B cell (primary cell): Measurements from ENCODE around the gene ZSWIM9. TPM values are rescaled to one million over a fixed set of nuclear protein-coding genes. Genes with fewer than 3 reads are reported as not detected.

Experiments
- ATAC-seq: fragments of 200-7000 bp; cut with Tn5 transposase; one replicate; pipeline ENCODE4 v1.10.0; 2021; ENCODE audit warnings: low read depth, mild to moderate bottlenecking, moderate number of reproducible peaks, moderate library complexity
- CTCF ChIA-PET: fragments of 350-600 bp; sonication (Branson Sonifier 250); formaldehyde crosslinking; loops from one replicate; lab custom pipeline; 2021; ENCODE audit warnings: antibody characterized with exemption, inconsistent platforms; lab: Charles Lee
- POLR2A ChIA-PET: fragments of 350-600 bp; sonication (Branson Sonifier 250); formaldehyde crosslinking; loops from one replicate; lab custom pipeline; 2021; ENCODE audit warnings: antibody characterized with exemption; lab: Charles Lee
- DNase-seq: peaks from one replicate; pipeline ENCODE4 v3.0.0; 2013
- H2AFZ ChIP-seq: 2 replicates; pipeline ENCODE4 v1.6.1; 2012; ENCODE audit warnings: mild to moderate bottlenecking, low read depth, low read length; ENCODE audit not compliant: insufficient read depth, poor library complexity, severe bottlenecking
- H3K27ac ChIP-seq, 2 donors: 1 replicate in 1 of 2; 2 replicates in 1 of 2; pipeline ENCODE4 v1.5.1; 2012 to 2013; ENCODE audit warnings: low read length in 2 of 2, mild to moderate bottlenecking in 2 of 2, moderate library complexity in 1 of 2
- H3K27me3 ChIP-seq, 4 experiments: fragments of 200-600 bp in 1 of 4; sonication (generic) in 1 of 4; replicated peaks in 1 of 4; 1 replicate in 2 of 4; 2 replicates in 2 of 4; pipeline versions ENCODE4 v1.6.1 to v1.7.0; 2013 to 2016; ENCODE audit warnings: low read length in 3 of 4, mild to moderate bottlenecking in 2 of 4, mixed read lengths in 1 of 4, moderate library complexity in 1 of 4; ENCODE audit not compliant: insufficient read depth in 4 of 4, control insufficient read depth in 3 of 4; ENCODE audit errors: control extremely low read depth in 1 of 4
- H3K36me3 ChIP-seq, 2 experiments: replicated peaks in 1 of 2; 1 replicate in 1 of 2; 2 replicates in 1 of 2; pipeline versions ENCODE4 v1.6.1 to v1.7.1; 2013; ENCODE audit warnings: low read length in 1 of 2; ENCODE audit not compliant: insufficient read depth in 2 of 2, control insufficient read depth in 1 of 2; ENCODE audit errors: control extremely low read depth in 1 of 2, extremely low read depth in 1 of 2
- H3K4me1 ChIP-seq, 2 donors: fragments of 200-600 bp in 1 of 2; sonication (generic) in 1 of 2; 1 replicate in 1 of 2; 2 replicates in 1 of 2; pipeline versions ENCODE4 v1.5.1 to v1.6.1; 2013 to 2017; ENCODE audit warnings: low read length in 2 of 2; ENCODE audit not compliant: control insufficient read depth in 2 of 2, insufficient read depth in 2 of 2
- H3K4me2 ChIP-seq: replicated peaks from 2 replicates; pipeline ENCODE3; 2012; ENCODE audit warnings: mild to moderate bottlenecking, low read depth, low read length; ENCODE audit not compliant: poor library complexity, severe bottlenecking
- H3K4me3 ChIP-seq, 5 experiments: fragments of 200-600 bp in 1 of 5; sonication (generic) in 1 of 5; 1 replicate in 3 of 5; 2 replicates in 2 of 5; pipeline versions ENCODE4 v1.5.1 to v1.7.0; 2011 to 2016; ENCODE audit warnings: low read length in 4 of 5, mild to moderate bottlenecking in 4 of 5, low read depth in 2 of 5, control low read depth in 1 of 5, moderate library complexity in 1 of 5; ENCODE audit not compliant: insufficient read depth in 1 of 5; ENCODE audit errors: control extremely low read depth in 1 of 5, extremely low read depth in 1 of 5
- H3K79me2 ChIP-seq: fragments of 200-600 bp; sonication (generic); one replicate; pipeline ENCODE4 v1.6.0; 2016; ENCODE audit warnings: low read length; ENCODE audit not compliant: control insufficient read depth, insufficient read depth
- H3K9ac ChIP-seq: fragments of 200-600 bp; sonication (generic); 2 replicates; pipeline ENCODE4 v1.6.1; 2017; ENCODE audit warnings: mild to moderate bottlenecking, low read length, moderate library complexity
- H3K9me3 ChIP-seq, 3 donors: one replicate each; pipeline versions ENCODE4 v1.6.1 to v1.7.1; 2013; ENCODE audit warnings: low read length in 2 of 3; ENCODE audit not compliant: control insufficient read depth in 2 of 3, insufficient read depth in 1 of 3; ENCODE audit errors: control extremely low read depth in 1 of 3
- H4K20me1 ChIP-seq: 2 replicates; pipeline ENCODE4 v1.6.0; 2012; ENCODE audit warnings: mild to moderate bottlenecking, low read length; ENCODE audit not compliant: insufficient read depth, control insufficient read depth, poor library complexity, severe bottlenecking
- H3K27ac Mint-ChIP-seq: one replicate; pipeline ENCODE4 v1.8.0; 2021; ENCODE audit warnings: mixed read lengths
- H3K27me3 Mint-ChIP-seq: one replicate; pipeline ENCODE4 v1.8.0; 2021; ENCODE audit warnings: mixed read lengths
- H3K4me1 Mint-ChIP-seq: one replicate; pipeline ENCODE4 v1.8.0; 2021; ENCODE audit warnings: mixed read lengths
- H3K4me3 Mint-ChIP-seq: one replicate; pipeline ENCODE4 v1.8.0; 2021; ENCODE audit warnings: mixed read lengths
- H3K9me3 Mint-ChIP-seq: one replicate; pipeline ENCODE4 v1.8.0; 2022; ENCODE audit warnings: mixed read lengths; ENCODE audit not compliant: insufficient read depth
- EZH2 ChIP-seq: IDR thresholded peaks from 2 replicates; pipeline ENCODE4 v1.6.1; 2012; ENCODE audit warnings: borderline replicate concordance, low read depth, mild to moderate bottlenecking, moderate library complexity, low read length; ENCODE audit not compliant: insufficient read depth, poor library complexity, severe bottlenecking
- WGBS: methylation state at CpG from one replicate; pipeline ENCODE4 v1.1.5; 2013; ENCODE audit warnings: missing lambda C conversion rate; ENCODE audit not compliant: insufficient coverage; 5-methylcytosine and 5-hydroxymethylcytosine counted together
- intact Hi-C: fragments of 100-400 bp; cut with micrococcal nuclease; formaldehyde crosslinking; loops from one replicate; pipeline ENCODE4 v1.10.0; 2022
- polyA plus RNA-seq: library from polyadenylated mRNA; depleted of rRNA; stranded (reverse); fragments of >200 nt; gene quantifications from 2 replicates; pipeline ENCODE4 v1.2.3, GENCODE V29; 2012
- total RNA-seq, 2 donors: library from RNA; stranded (reverse); fragments of 120-200 nt in 1 of 2; gene quantifications; 1 replicate in 1 of 2; 2 replicates in 1 of 2; pipeline versions ENCODE4 v1.2.3 to v1.2.4, GENCODE V29; 2013 to 2022
- TF ChIP-seq, protein P1 (sequence below): fragments of 200-600 bp; IDR thresholded peaks from one replicate; pipeline ENCODE4 v1.8.0; 2022; ENCODE audit warnings: antibody characterized with exemption, mild to moderate bottlenecking

The ZSWIM9 gene
- total and polyA plus RNA-seq, 2 donors (not counting 1 experiment from before 2014, with no cell fraction given): 1.7 to 15.7 TPM

- H3K4me2 ChIP-seq: no peak overlapping the region
- H3K27ac Mint-ChIP-seq: no peak overlapping the region
- no peak overlapping the region for H2AFZ ChIP-seq
- intact Hi-C loops: no loop called here
- peaks cover 6% of the 10 kb centered on the region for H3K4me1 Mint-ChIP-seq
- no peak for DNase-seq
- H3K9me3 ChIP-seq: peaks cover 0 to 4% (median 0%) of the 10 kb centered on the region in 3 donors
- no CpG with 5 or more reads among the region's 3 CpGs for WGBS
- no peak for ATAC-seq
- H3K4me3 ChIP-seq: no peak overlapping the region
- no peaks in the 10 kb centered on the region for H3K27me3 Mint-ChIP-seq
- no peak overlapping the region for H3K27ac ChIP-seq
- H4K20me1 ChIP-seq: peaks cover 6% of the 10 kb centered on the region
- no peaks in the 10 kb centered on the region for H3K27me3 ChIP-seq
- H3K4me1 ChIP-seq: peaks cover 2 to 3% of the 10 kb centered on the region in 2 donors
- CTCF ChIA-PET: no interaction called here
- H3K4me3 Mint-ChIP-seq: no peak overlapping the region
- H3K36me3 ChIP-seq: peaks cover 4 to 15% of the 10 kb centered on the region in 2 experiments
- H3K79me2 ChIP-seq: peaks cover 18% of the 10 kb centered on the region
- H3K9ac ChIP-seq: no peak overlapping the region
- peaks cover 1% of the 10 kb centered on the region for H3K9me3 Mint-ChIP-seq
- POLR2A ChIA-PET: no interaction called here
- TF ChIP-seq, protein P1, sequence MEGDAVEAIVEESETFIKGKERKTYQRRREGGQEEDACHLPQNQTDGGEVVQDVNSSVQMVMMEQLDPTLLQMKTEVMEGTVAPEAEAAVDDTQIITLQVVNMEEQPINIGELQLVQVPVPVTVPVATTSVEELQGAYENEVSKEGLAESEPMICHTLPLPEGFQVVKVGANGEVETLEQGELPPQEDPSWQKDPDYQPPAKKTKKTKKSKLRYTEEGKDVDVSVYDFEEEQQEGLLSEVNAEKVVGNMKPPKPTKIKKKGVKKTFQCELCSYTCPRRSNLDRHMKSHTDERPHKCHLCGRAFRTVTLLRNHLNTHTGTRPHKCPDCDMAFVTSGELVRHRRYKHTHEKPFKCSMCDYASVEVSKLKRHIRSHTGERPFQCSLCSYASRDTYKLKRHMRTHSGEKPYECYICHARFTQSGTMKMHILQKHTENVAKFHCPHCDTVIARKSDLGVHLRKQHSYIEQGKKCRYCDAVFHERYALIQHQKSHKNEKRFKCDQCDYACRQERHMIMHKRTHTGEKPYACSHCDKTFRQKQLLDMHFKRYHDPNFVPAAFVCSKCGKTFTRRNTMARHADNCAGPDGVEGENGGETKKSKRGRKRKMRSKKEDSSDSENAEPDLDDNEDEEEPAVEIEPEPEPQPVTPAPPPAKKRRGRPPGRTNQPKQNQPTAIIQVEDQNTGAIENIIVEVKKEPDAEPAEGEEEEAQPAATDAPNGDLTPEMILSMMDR: no peak
- TF ChIP-seq EZH2: no peak
Observed at GRCh38 chr19:48176226-48176625, 5.7 kb downstream of the ZSWIM9 start.

DNA sequence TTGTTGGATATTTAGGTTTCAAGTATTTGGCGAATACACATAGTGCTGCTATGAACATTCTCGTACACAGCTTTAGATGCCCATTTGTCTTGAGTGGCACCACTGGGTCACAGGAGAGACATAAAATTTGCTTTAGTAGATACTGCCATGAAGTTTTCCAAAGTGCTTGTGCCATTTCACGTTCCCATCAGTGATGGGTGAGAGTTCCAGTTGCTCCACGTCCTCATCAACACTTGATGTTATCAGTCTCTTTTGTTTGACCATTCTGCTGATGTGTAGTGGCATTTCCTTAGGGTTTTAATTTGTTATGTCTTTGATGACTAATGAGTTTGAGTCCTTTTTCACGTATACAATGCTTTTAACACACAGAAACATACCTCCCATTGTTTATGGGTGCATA is 11.0 kb downstream of the ZSWIM9 start:
- H3K27me3 Mint-ChIP-seq: no peaks in the 10 kb centered on the region

More for the DNA sequence above, 11.0 kb downstream of the ZSWIM9 start:
- ATAC-seq (no peak), DNase-seq (no peak)
- H2AFZ ChIP-seq: no peak overlapping the region
- no peaks in the 10 kb centered on the region for H4K20me1 ChIP-seq
- no peak overlapping the region for H3K9ac ChIP-seq
- ChIA-PET POLR2A (no interaction called here), CTCF (no interaction called here)
- peaks cover 3% of the 10 kb centered on the region for H3K79me2 ChIP-seq
- H3K4me2 ChIP-seq: no peak overlapping the region
- H3K4me1 ChIP-seq: peaks cover 14 to 17% of the 10 kb centered on the region in 2 donors
- H3K27me3 ChIP-seq: no peaks in the 10 kb centered on the region
- no peak overlapping the region for H3K4me3 ChIP-seq
- peaks cover 0 to 11% (median 8%) of the 10 kb centered on the region in 3 donors for H3K9me3 ChIP-seq
- no peak for TF ChIP-seq EZH2
- TF ChIP-seq, protein P1: no peak
- Mint-ChIP-seq H3K27ac (no peak overlapping the region), H3K9me3 (peaks cover 7% of the 10 kb centered on the region), H3K4me3 (no peak overlapping the region), H3K4me1 (peaks cover 16% of the 10 kb centered on the region)
- intact Hi-C loops: no loop called here
- 100% methylated on average over 2 of the region's 5 CpGs for WGBS
- H3K27ac ChIP-seq: no peak overlapping the region
- H3K36me3 ChIP-seq: peaks cover 1 to 2% of the 10 kb centered on the region in 2 experiments
